ENCODE measurements around the gene YARS2. TPM values are rescaled to one million over a fixed set of nuclear protein-coding genes. Genes with fewer than 3 reads are reported as not detected.

Gene YARS2
- total RNA-seq = 10 to 100 TPM; 34.1 to 72.7 TPM
- 30.1 TPM for polyA plus RNA-seq (2013, experiment 1 of 2)
- polyA plus RNA-seq (2013, experiment 2 of 2) = 26.3 TPM
- long read RNA-seq, experiment 1, transcript YARS2-201 (5 exons, 2,122 nt) = major isoform, 13 of 17 reads
- long read RNA-seq, experiment 1, partial matches to known transcripts = 2 of 17 reads
- long read RNA-seq, experiment 1, other reads (novel, unspliced or antisense) = 2 of 17 reads
- long read RNA-seq, experiment 2, transcript YARS2-201 (5 exons, 2,122 nt) = major isoform, 33 of 44 reads
- long read RNA-seq, experiment 2, partial matches to known transcripts = 0 of 44 reads
- long read RNA-seq, experiment 2, other reads (novel, unspliced or antisense) = 11 of 44 reads
- long read RNA-seq, experiment 3, transcript YARS2-201 (5 exons, 2,122 nt) = major isoform, 387 of 409 reads
- long read RNA-seq, experiment 3, partial matches to known transcripts = 9 of 409 reads
- long read RNA-seq, experiment 3, other reads (novel, unspliced or antisense) = 13 of 409 reads
- long read RNA-seq, experiment 4, transcript YARS2-201 (5 exons, 2,122 nt) = major isoform, 180 of 202 reads
- long read RNA-seq, experiment 4, partial matches to known transcripts = 18 of 202 reads
- long read RNA-seq, experiment 4, other reads (novel, unspliced or antisense) = 3 of 202 reads

DNA sequence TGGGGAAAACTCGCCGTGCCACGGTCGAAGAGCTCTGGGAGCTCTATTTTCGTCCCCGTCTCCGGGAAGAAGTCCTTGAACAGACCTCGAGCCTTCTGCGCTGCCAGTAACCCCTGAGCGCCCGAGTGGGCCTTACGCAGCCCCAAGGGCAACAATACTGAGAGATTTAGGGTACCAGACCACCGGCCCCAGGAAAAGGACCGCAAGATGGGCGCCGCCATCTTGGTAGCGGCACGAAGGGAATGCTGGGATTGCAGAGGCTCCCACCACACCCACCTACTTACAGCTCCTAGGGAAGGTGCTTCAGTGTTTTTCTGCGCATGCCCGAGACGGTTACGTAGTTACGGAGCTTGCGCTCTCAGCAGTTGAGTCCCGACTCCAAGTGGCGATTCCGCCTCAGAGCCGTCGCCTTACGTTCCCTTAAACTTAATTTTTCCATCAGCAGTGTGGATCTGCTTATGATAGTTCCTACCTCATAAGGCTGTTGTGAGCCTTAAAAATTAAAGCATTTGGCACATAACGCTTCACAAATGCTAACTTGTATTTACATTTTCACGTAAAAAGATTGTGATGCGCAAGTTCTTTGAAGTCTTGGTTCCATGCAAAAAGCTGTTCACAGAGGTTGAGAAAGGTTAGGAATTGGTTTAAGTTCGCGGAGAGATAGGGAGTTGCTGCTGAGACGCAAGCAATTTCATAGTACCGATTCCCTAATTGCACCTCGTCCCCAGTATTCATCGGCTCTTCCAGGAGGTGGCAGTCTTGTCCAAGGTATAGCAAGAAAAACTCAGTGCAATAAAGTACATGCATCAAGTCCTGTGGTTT is at the start of gene YARS2:
TSS of gene YARS2 (minus strand) at position 244 of the 822 bp plus-strand sequence. CDS start at position 221, 23 bp downstream.
- Histone ChIP-seq H3K9ac (ENCODE audit: extremely low read depth, low read length, poor library complexity, severe bottlenecking) (peak within 1 kb of the TSS; percentile 84), H3K27me3 (ENCODE audit: control insufficient read depth, insufficient read depth, low read length, poor library complexity, severe bottlenecking) (no peaks in the 10 kb centered on the region), H3K36me3 (ENCODE audit: control insufficient read depth, insufficient read depth, low read length) (peaks cover 31% of the 10 kb centered on the region), H3K27ac (ENCODE audit: low read depth, low read length) (peak within 1 kb of the TSS; percentile 86), H3K4me1 (ENCODE audit: control insufficient read depth, insufficient read depth, low read length) (peaks cover 6% of the 10 kb centered on the region), H3K9me3 (ENCODE audit: control insufficient read depth, low read length) (no peaks in the 10 kb centered on the region), H3K4me3 (ENCODE audit: low read length) (peak within 1 kb of the TSS; percentile 94)
- TF ChIP-seq, protein P1, sequence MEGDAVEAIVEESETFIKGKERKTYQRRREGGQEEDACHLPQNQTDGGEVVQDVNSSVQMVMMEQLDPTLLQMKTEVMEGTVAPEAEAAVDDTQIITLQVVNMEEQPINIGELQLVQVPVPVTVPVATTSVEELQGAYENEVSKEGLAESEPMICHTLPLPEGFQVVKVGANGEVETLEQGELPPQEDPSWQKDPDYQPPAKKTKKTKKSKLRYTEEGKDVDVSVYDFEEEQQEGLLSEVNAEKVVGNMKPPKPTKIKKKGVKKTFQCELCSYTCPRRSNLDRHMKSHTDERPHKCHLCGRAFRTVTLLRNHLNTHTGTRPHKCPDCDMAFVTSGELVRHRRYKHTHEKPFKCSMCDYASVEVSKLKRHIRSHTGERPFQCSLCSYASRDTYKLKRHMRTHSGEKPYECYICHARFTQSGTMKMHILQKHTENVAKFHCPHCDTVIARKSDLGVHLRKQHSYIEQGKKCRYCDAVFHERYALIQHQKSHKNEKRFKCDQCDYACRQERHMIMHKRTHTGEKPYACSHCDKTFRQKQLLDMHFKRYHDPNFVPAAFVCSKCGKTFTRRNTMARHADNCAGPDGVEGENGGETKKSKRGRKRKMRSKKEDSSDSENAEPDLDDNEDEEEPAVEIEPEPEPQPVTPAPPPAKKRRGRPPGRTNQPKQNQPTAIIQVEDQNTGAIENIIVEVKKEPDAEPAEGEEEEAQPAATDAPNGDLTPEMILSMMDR (conservative IDR thresholded peaks at IDR 0.05) = peak; percentile 100
- Mint-ChIP-seq H3K36me3 (ENCODE audit: low read depth) (peaks cover 30% of the 10 kb centered on the region), H3K4me3 (peak within 1 kb of the TSS; percentile 95), H3K4me1 (peaks cover 21% of the 10 kb centered on the region), H3K27ac (peak within 1 kb of the TSS; percentile 99), H3K9me3 (no peaks in the 10 kb centered on the region), H3K27me3 (ENCODE audit: insufficient read depth) (no peaks in the 10 kb centered on the region)
- WGBS, 2 experiments (ENCODE audit: insufficient coverage in 1 of 2, insufficient read length in 1 of 2) = 0% methylated on average over 23 to 39 of the region's 39 CpGs
- peak; percentile 98 for DNase-seq

DNA sequence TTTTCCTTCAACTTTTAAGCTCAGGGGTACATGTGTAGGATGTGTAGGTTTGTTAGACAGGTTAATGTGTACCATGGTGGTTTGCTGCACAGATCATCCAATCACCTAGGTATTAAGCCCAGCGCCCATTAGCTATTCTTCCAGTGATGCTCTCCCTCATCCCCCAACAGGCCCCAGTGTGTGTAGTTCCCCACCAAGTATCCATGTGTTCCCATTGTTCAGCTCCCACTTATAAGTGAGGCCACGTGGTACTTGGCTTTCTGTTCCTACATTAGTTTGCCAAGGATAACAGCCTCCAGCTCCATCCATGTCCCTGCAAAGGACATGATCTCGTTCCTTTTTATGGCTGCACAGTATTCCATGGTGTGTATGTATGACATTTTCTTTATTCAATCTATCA is 48.6 kb upstream of the YARS2 start:
- Histone ChIP-seq H3K27me3 (ENCODE audit: control insufficient read depth, insufficient read depth, low read length, poor library complexity, severe bottlenecking) (no peaks in the 10 kb centered on the region), H3K27ac (ENCODE audit: low read depth, low read length) (no peak overlapping the region), H3K9me3 (ENCODE audit: control insufficient read depth, low read length) (peaks cover 49% of the 10 kb centered on the region), H3K36me3 (ENCODE audit: control insufficient read depth, insufficient read depth, low read length) (peaks cover 94% of the 10 kb centered on the region), H3K4me3 (ENCODE audit: low read length) (no peak overlapping the region), H3K9ac (ENCODE audit: extremely low read depth, low read length, poor library complexity, severe bottlenecking) (no peak overlapping the region), H3K4me1 (ENCODE audit: control insufficient read depth, insufficient read depth, low read length) (no peaks in the 10 kb centered on the region)
- H3K4me1 Mint-ChIP-seq = no peaks in the 10 kb centered on the region
- DNase-seq = no peak
- TF ChIP-seq, protein P1 (conservative IDR thresholded peaks at IDR 0.05) = no peak
- no peaks in the 10 kb centered on the region for H3K27me3 Mint-ChIP-seq (ENCODE audit: insufficient read depth)
- no peak overlapping the region for H3K4me3 Mint-ChIP-seq
- WGBS, 2 experiments (ENCODE audit: insufficient coverage in 1 of 2, insufficient read length in 1 of 2) = 80 to 92% methylated on average over 1 to 3 of the region's 3 CpGs
- no peak overlapping the region for H3K27ac Mint-ChIP-seq
- peaks cover 89% of the 10 kb centered on the region for H3K36me3 Mint-ChIP-seq (ENCODE audit: low read depth)
- H3K9me3 Mint-ChIP-seq = peaks cover 49% of the 10 kb centered on the region

DNA sequence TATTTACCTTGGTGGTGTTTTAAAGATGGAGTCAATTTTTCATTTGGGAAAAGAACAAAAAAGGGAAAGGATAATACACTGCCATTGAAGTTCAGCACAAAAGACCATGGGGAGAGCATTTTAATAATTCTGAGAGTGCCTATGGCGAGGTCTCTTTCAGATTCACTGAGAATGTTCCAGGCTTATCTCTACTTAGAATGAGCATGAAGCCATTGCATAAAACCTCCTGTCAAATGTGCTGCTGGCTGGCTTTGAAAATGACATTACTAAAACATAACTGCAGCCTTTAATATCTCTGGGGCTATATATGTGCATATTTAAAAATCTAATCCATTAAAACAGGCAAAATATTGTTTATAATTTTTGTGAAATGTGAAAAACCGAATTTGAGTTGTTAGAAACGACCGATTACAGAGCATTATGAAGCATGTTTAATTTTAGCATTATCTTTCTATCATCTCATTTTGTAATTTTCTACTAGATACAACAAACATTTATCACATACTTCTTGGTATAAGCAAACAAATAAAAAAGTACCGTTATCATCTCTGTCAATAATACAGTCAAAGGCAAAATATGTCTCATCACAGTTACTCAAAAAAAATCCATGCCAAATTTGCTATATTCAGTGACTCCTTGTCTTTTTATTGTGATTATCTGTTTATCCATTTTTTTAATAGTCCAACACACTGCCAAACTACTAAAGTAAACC is 45.7 kb upstream of the YARS2 start:
- H3K9me3 ChIP-seq (ENCODE audit: control insufficient read depth, low read length) = peaks cover 24% of the 10 kb centered on the region
- no peak overlapping the region for H3K4me3 Mint-ChIP-seq
- H3K27ac ChIP-seq (ENCODE audit: low read depth, low read length) = no peak overlapping the region
- H3K4me1 Mint-ChIP-seq = no peaks in the 10 kb centered on the region
- H3K4me3 ChIP-seq (ENCODE audit: low read length) = no peak overlapping the region
- 92 to 93% methylated on average over 4 to 5 of the region's 5 CpGs for WGBS, 2 experiments (ENCODE audit: insufficient coverage in 1 of 2, insufficient read length in 1 of 2)
- H3K4me1 ChIP-seq (ENCODE audit: control insufficient read depth, insufficient read depth, low read length) = no peaks in the 10 kb centered on the region
- DNase-seq = no peak
- H3K36me3 Mint-ChIP-seq (ENCODE audit: low read depth) = peaks cover 76% of the 10 kb centered on the region
- H3K27me3 Mint-ChIP-seq (ENCODE audit: insufficient read depth) = no peaks in the 10 kb centered on the region
- TF ChIP-seq, protein P1 (conservative IDR thresholded peaks at IDR 0.05) = no peak
- peaks cover 74% of the 10 kb centered on the region for H3K36me3 ChIP-seq (ENCODE audit: control insufficient read depth, insufficient read depth, low read length)
- H3K27ac Mint-ChIP-seq = no peak overlapping the region
- no peaks in the 10 kb centered on the region for H3K27me3 ChIP-seq (ENCODE audit: control insufficient read depth, insufficient read depth, low read length, poor library complexity, severe bottlenecking)
- no peak overlapping the region for H3K9ac ChIP-seq (ENCODE audit: extremely low read depth, low read length, poor library complexity, severe bottlenecking)
- peaks cover 33% of the 10 kb centered on the region for H3K9me3 Mint-ChIP-seq
